Stimulated activated naive CD8-positive, alpha-beta T cell treated with anti-CD3 and anti-CD28 coated beads, Interleukin-15, Interleukin-2, amounts not matched to agents 100 ng/mL and 50 ng/mL, for 24 hours (primary cell): ENCODE results near the gene PP2D1.
"Not testable (repeated sequence)": the region's sequence is repeated elsewhere in the genome, so short reads cannot be mapped to it uniquely, and the experiment has no call there.

Source experiments
- H3K27ac Mint-ChIP-seq: one replicate; pipeline ENCODE4 v1.8.0; 2021; ENCODE audit warnings: mild to moderate bottlenecking, mixed read lengths
- H3K27me3 Mint-ChIP-seq: one replicate; pipeline ENCODE4 v1.8.0; 2021; ENCODE audit warnings: mixed read lengths
- H3K36me3 Mint-ChIP-seq: one replicate; pipeline ENCODE4 v1.8.0; 2021; ENCODE audit warnings: low read depth, mixed read lengths
- H3K4me1 Mint-ChIP-seq: one replicate; pipeline ENCODE4 v1.8.0; 2021; ENCODE audit warnings: low read depth, mixed read lengths
- H3K4me3 Mint-ChIP-seq: one replicate; pipeline ENCODE4 v1.8.0; 2021; ENCODE audit warnings: mild to moderate bottlenecking, mixed read lengths
- H3K9me3 Mint-ChIP-seq: one replicate; pipeline ENCODE4 v1.8.0; 2021; ENCODE audit warnings: mixed read lengths

Gene PP2D1

GRCh38 chr3:20023623-20024405 lies 11.8 kb upstream of the PP2D1 start:
- Mint-ChIP-seq H3K36me3 (no peaks in the 10 kb centered on the region), H3K4me1 (no peaks in the 10 kb centered on the region), H3K4me3 (no peak overlapping the region), H3K27me3 (no peaks in the 10 kb centered on the region), H3K27ac (no peak overlapping the region), H3K9me3 (no peaks in the 10 kb centered on the region)

DNA sequence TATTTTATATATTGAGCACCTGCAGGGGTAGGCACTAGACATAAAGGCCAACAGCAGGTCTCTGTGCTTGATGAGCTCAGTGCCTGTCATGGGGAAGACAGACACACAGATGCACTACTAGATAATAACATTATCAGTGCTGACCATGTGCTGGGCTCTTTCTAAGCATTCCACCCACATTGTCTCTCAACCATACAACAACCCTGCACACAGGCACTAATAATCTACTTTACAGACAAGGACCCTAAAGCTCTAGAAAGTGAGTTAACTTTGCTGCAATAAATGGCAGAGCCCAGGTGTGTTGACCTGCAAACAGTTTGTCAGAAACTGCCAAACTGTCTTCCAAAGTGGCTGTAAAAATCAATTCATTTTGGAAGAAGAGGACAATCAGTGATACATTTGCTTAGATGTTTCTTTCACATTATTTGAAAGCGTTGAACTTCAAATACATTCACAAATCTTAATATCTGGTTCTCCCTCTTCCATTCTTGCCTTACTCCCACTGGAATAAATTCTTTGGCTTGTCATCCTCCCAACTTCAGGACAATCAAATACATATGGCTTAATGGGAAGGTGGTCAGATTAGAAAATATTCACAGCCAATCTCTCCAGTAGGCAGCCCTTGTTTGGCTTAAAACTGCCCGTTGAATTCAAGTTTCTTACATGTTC lies 11.0 kb upstream of the PP2D1 start:
- no peaks in the 10 kb centered on the region for H3K36me3 Mint-ChIP-seq

GRCh38 chr3:20016076-20016475 lies 4.0 kb upstream of the PP2D1 start:
- H3K27ac Mint-ChIP-seq, H3K4me1 Mint-ChIP-seq, H3K4me3 Mint-ChIP-seq, H3K9me3 Mint-ChIP-seq, H3K27me3 Mint-ChIP-seq, H3K36me3 Mint-ChIP-seq: not testable (repeated sequence)

More for the DNA sequence above, 11.0 kb upstream of the PP2D1 start:
- Mint-ChIP-seq H3K4me1 (no peaks in the 10 kb centered on the region), H3K27me3 (no peaks in the 10 kb centered on the region), H3K9me3 (no peaks in the 10 kb centered on the region), H3K4me3 (no peak overlapping the region), H3K27ac (no peak overlapping the region)

DNA sequence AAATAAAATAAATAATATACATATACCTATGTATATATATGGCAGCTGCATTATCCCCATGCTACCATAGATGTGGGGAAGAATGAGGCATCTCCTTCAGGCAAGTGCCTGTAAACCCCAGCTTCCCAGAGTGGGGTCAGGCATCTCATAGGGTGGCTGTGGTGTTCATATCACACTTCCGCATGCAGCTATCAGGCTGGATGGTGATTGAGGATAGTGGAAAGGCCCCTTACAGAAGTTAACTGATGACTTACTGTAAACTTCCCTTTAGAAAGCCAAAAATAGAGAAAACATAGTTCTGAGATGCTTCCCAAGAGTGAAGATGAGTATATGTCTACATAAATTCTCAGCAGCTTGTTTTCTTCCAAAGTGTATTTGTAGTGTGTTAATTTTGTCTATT lies 3.5 kb upstream of the PP2D1 start:
- H3K9me3 Mint-ChIP-seq, result no peaks in the 10 kb centered on the region
- no peaks in the 10 kb centered on the region for H3K27me3 Mint-ChIP-seq
- H3K4me1 Mint-ChIP-seq, result no peaks in the 10 kb centered on the region
- no peaks in the 10 kb centered on the region for H3K36me3 Mint-ChIP-seq
- H3K27ac Mint-ChIP-seq, result no peak overlapping the region
- no peak overlapping the region for H3K4me3 Mint-ChIP-seq

DNA sequence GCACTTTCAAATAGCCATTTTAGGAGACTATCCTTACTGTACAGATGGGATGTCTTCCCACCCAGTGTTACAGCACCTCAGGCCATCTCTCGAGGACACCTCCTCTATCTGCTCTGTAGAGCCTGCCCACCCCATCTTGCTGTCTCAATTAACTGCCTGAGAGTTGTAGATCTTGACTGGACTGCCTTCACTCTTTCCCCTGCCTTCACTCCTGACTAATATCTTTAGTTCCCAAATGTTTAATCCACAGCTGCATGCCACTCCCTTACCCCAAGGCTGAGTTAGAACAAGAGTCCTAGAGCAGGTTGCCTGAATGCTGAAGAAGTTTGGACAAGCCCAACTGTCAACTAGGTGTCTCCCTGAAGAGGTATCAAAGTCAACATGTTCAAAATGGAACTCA lies 1.3 kb upstream of the PP2D1 start:
- Mint-ChIP-seq H3K27me3 (no peaks in the 10 kb centered on the region), H3K27ac (no peak overlapping the region), H3K4me3 (no peak overlapping the region), H3K4me1 (no peaks in the 10 kb centered on the region), H3K9me3 (no peaks in the 10 kb centered on the region), H3K36me3 (no peaks in the 10 kb centered on the region)

GRCh38 chr3:20008646-20009045 lies 3.4 kb downstream of the PP2D1 start:
- H3K27me3 Mint-ChIP-seq, result no peaks in the 10 kb centered on the region
- H3K9me3 Mint-ChIP-seq, result no peaks in the 10 kb centered on the region
- no peaks in the 10 kb centered on the region for H3K4me1 Mint-ChIP-seq
- H3K36me3 Mint-ChIP-seq, result no peaks in the 10 kb centered on the region
- H3K4me3 Mint-ChIP-seq, result no peak overlapping the region
- no peak overlapping the region for H3K27ac Mint-ChIP-seq

- no peaks in the 10 kb centered on the region for H3K36me3 Mint-ChIP-seq
- no peak overlapping the region for H3K27ac Mint-ChIP-seq
- no peaks in the 10 kb centered on the region for H3K4me1 Mint-ChIP-seq
- no peaks in the 10 kb centered on the region for H3K27me3 Mint-ChIP-seq
- no peak overlapping the region for H3K4me3 Mint-ChIP-seq
- H3K9me3 Mint-ChIP-seq, result no peaks in the 10 kb centered on the region
Observed at GRCh38 chr3:20007960-20008359, 4.1 kb downstream of the PP2D1 start.

DNA sequence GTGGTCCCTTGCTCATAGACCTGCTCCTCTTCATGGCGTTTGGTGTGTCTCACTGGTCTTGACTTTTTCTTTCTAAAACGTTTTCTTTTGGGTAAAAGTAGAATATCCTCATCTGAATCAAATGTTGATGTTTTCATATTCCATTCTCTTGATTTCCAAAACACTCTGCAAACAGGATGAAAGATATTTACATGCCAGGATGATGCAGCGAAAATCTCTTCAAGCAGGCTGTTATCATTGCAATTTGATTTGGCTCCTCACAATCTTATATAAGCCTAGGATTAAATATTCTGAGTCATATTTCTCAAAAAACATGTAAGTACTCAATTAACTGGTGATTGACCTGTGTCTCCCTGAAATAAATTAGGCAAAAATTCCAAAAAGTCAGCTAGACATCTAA lies 10.1 kb downstream of the PP2D1 start:
- no peaks in the 10 kb centered on the region for H3K27me3 Mint-ChIP-seq
- H3K36me3 Mint-ChIP-seq, result no peaks in the 10 kb centered on the region
- no peak overlapping the region for H3K4me3 Mint-ChIP-seq
- H3K9me3 Mint-ChIP-seq, result no peaks in the 10 kb centered on the region
- no peaks in the 10 kb centered on the region for H3K4me1 Mint-ChIP-seq
- H3K27ac Mint-ChIP-seq, result no peak overlapping the region

DNA sequence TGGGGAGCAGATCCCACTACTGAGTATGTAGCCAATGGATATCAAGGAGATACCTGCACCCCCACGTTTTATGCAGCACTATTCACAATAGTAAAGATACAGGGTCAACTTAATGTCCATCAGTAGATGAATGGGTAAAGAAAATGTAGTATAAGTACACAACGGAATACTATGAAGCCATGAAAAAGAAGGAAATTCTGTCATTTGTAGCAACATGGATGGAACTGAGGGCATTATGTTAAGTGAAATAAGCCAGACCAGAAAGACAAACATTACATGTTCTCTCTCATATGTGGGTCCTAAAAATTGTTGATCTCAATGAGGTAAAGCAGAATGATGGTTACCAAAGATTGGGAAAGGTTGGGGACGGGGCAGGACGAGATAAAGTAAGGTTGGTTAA lies 14.6 kb downstream of the PP2D1 start:
- H3K27ac Mint-ChIP-seq, result no peak overlapping the region
- H3K4me3 Mint-ChIP-seq, result no peak overlapping the region
- no peaks in the 10 kb centered on the region for H3K4me1 Mint-ChIP-seq
- H3K27me3 Mint-ChIP-seq, result no peaks in the 10 kb centered on the region
- H3K36me3 Mint-ChIP-seq, result no peaks in the 10 kb centered on the region
- H3K9me3 Mint-ChIP-seq, result no peaks in the 10 kb centered on the region

DNA sequence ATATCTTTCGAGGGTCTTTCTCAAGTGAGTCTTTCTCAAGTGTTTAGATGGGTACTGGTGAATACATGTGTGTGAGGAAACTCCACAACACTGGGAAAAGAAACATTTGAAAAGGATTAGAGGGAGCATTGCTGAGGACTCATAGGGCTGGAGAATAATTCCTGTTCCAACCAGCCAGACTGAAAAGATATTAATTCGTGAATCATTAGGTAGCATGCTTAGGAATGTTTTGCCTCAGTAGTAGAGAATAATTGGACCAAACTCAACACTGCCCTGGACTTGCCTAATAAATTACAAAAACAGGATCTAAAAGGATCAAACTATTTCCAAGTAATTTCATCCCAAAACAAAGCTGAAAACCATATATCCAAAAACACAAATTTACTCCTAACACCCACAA lies 17.3 kb downstream of the PP2D1 start:
- Mint-ChIP-seq H3K36me3 (no peaks in the 10 kb centered on the region), H3K4me1 (no peaks in the 10 kb centered on the region), H3K4me3 (no peak overlapping the region), H3K27ac (no peak overlapping the region), H3K9me3 (no peaks in the 10 kb centered on the region), H3K27me3 (no peaks in the 10 kb centered on the region)

GRCh38 chr3:19988904-19989303 lies 23.2 kb downstream of the PP2D1 start:
- H3K27ac Mint-ChIP-seq, result not testable (repeated sequence)
- peaks cover 33% of the 10 kb centered on the region for H3K36me3 Mint-ChIP-seq

GRCh38 chr3:19972054-19972453 lies 40.0 kb downstream of the PP2D1 start:
- H3K36me3 Mint-ChIP-seq, result peaks cover 42% of the 10 kb centered on the region

More at GRCh38 chr3:19988904-19989303, 23.2 kb downstream of the PP2D1 start:
- H3K4me3 Mint-ChIP-seq, H3K9me3 Mint-ChIP-seq, H3K4me1 Mint-ChIP-seq, H3K27me3 Mint-ChIP-seq: not testable (repeated sequence)

DNA sequence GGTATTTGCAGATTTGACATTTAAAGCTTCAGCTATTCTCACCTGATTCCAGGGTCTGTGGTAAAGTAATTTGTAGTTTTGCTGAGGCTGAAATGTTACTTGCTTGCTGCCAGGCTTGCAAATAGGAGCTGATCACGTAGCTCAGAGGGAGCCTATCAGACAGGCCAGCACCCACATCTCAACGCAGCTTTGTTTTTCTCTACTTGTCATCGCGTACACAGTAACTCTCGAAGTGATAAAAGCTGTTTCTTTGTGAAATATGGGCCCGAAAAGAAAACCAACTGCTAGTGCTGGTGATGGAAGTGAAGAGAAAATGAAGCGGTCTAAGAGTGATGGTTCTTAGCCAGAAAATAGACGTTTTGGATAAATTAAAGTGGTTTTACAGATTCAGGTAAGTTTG lies 41.7 kb downstream of the PP2D1 start:
- Mint-ChIP-seq H3K9me3 (no peaks in the 10 kb centered on the region), H3K27me3 (no peaks in the 10 kb centered on the region), H3K4me1 (peaks cover 34% of the 10 kb centered on the region), H3K4me3 (no peak overlapping the region), H3K36me3 (peaks cover 43% of the 10 kb centered on the region), H3K27ac (no peak overlapping the region)

More at GRCh38 chr3:19972054-19972453, 40.0 kb downstream of the PP2D1 start:
- Mint-ChIP-seq H3K27ac (no peak overlapping the region), H3K4me1 (peaks cover 18% of the 10 kb centered on the region), H3K27me3 (no peaks in the 10 kb centered on the region), H3K4me3 (no peak overlapping the region), H3K9me3 (no peaks in the 10 kb centered on the region)

DNA sequence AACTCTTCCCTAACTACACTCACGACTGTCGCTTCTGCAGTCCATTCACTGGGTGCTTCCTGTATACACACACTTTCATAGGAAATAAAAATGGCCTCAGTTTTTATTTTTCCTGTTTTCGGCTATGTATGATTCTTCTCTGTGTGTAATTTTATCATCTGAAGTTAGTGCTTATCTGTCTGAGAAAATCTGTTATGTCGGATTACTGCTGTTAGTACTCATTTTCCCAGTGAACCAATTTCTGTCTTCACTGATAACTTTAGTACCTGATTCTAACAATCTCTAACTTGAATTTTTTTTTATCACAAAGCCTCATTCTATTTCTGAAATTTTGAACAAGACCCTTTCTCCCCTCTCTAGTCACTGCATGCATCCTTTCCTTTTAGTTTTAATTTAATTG lies 44.3 kb downstream of the PP2D1 start:
- peaks cover 28% of the 10 kb centered on the region for H3K36me3 Mint-ChIP-seq

DNA sequence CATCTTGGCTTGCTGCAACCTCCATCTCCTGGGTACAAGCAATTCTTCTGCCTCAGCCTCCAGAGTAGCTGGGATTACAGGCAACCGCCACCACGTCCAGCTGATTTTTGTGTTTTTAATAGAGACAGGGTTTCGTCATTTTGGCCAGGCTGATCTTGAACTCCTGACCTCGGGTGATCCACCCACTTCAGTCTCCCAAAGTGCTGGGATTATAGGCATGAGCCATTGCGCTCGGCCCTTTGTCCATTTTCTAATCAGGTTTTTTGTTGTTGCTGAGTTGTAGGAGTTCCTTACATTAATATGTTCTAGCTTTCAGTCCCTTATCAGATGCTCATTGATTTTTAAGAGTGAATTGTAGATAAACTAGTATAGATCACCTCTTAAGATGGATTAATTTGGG lies 44.9 kb downstream of the PP2D1 start:
- Mint-ChIP-seq H3K4me3 (no peak overlapping the region), H3K36me3 (peaks cover 28% of the 10 kb centered on the region), H3K4me1 (peaks cover 38% of the 10 kb centered on the region), H3K27me3 (no peaks in the 10 kb centered on the region), H3K27ac (no peak overlapping the region), H3K9me3 (no peaks in the 10 kb centered on the region)

More for the DNA sequence above, 44.3 kb downstream of the PP2D1 start:
- Mint-ChIP-seq H3K9me3 (no peaks in the 10 kb centered on the region), H3K4me1 (peaks cover 34% of the 10 kb centered on the region), H3K27ac (no peak overlapping the region), H3K4me3 (no peak overlapping the region), H3K27me3 (no peaks in the 10 kb centered on the region)

- H3K27ac Mint-ChIP-seq, result no peak overlapping the region
- no peaks in the 10 kb centered on the region for H3K9me3 Mint-ChIP-seq
- no peak overlapping the region for H3K4me3 Mint-ChIP-seq
- no peaks in the 10 kb centered on the region for H3K27me3 Mint-ChIP-seq
- peaks cover 54% of the 10 kb centered on the region for H3K4me1 Mint-ChIP-seq
- peaks cover 36% of the 10 kb centered on the region for H3K36me3 Mint-ChIP-seq
Observed at GRCh38 chr3:19961960-19962359, 50.1 kb downstream of the PP2D1 start.
